ENCODE results near the gene DYNLT4. TPM values are rescaled to one million over a fixed set of nuclear protein-coding genes. Genes with fewer than 3 reads are reported as not detected.

Gene DYNLT4
- polyA plus RNA-seq, 1 donor (not counting 4 experiments of a cell fraction or from before 2014, with no cell fraction given) = not detected

GRCh38 chr1:44803312-44804095 lies 3.6 kb downstream of the DYNLT4 start:
- Histone ChIP-seq H3K4me2 (ENCODE audit: control insufficient read depth, extremely low read depth, insufficient read depth, low read depth, low read length) (peak overlapping the region; percentile 98), H3K27ac (ENCODE audit: control insufficient read depth, insufficient read depth, low read length) (peak overlapping the region; percentile 41), H3K4me3 (ENCODE audit: control insufficient read depth in 2 of 3, extremely low read depth in 1 of 3, insufficient read depth in 2 of 3, low read depth in 1 of 3, low read length in 3 of 3) (no peak overlapping the region), H3K4me1 (ENCODE audit: control insufficient read depth, extremely low read depth, insufficient read depth, low read length) (peaks cover 52% of the 10 kb centered on the region), H3K36me3 (ENCODE audit: control insufficient read depth in 2 of 2, extremely low read depth in 1 of 2, insufficient read depth in 2 of 2, low read length in 2 of 2) (peaks cover 29 to 45% of the 10 kb centered on the region in 2 experiments), H4K20me1 (ENCODE audit: control insufficient read depth, extremely low read depth, insufficient read depth, low read length) (peaks cover 6% of the 10 kb centered on the region), H3K79me2 (ENCODE audit: control insufficient read depth, insufficient read depth, low read length) (peaks cover 41% of the 10 kb centered on the region), H3K9ac (ENCODE audit: control insufficient read depth, extremely low read depth, insufficient read depth, low read length) (no peak overlapping the region), H2AFZ (ENCODE audit: control insufficient read depth, low read length) (no peak overlapping the region), H3K27me3 (ENCODE audit: control insufficient read depth, extremely low read depth, insufficient read depth, low read length) (no peaks in the 10 kb centered on the region), H3K9me1 (ENCODE audit: control insufficient read depth, extremely low read depth, insufficient read depth, low read length) (no peaks in the 10 kb centered on the region), H3K9me3 (ENCODE audit: control insufficient read depth, low read depth, low read length) (no peaks in the 10 kb centered on the region)
- TF ChIP-seq EZH2 (IDR thresholded peaks at IDR 0.05; ENCODE audit: low read length) (no peak), CTCF (optimal IDR thresholded peaks at IDR 0.05 in 1 of 3, IDR thresholded peaks at IDR 0.05 in 1 of 3, conservative IDR thresholded peaks at IDR 0.05 in 1 of 3; ENCODE audit: extremely low read depth in 1 of 3, insufficient read depth in 2 of 3, low read length in 3 of 3) (no peak)
- no peak for FAIRE-seq
- dilution Hi-C loops (cut with MboI; ENCODE audit: extremely low pct_ligation_motif_present, low sequenced_read_pairs) = no loop called here
- no peak for DNase-seq (ENCODE audit: low read depth, low spot score)

GRCh38 chr1:44803062-44803311 lies 4.2 kb downstream of the DYNLT4 start:
- no peak overlapping the region for H3K27ac ChIP-seq (ENCODE audit: control insufficient read depth, insufficient read depth, low read length)
- peak overlapping the region; percentile 98 for H3K4me2 ChIP-seq (ENCODE audit: control insufficient read depth, extremely low read depth, insufficient read depth, low read depth, low read length)
- H4K20me1 ChIP-seq (ENCODE audit: control insufficient read depth, extremely low read depth, insufficient read depth, low read length) = peaks cover 6% of the 10 kb centered on the region
- dilution Hi-C loops (cut with MboI; ENCODE audit: extremely low pct_ligation_motif_present, low sequenced_read_pairs) = no loop called here
- no peaks in the 10 kb centered on the region for H3K9me1 ChIP-seq (ENCODE audit: control insufficient read depth, extremely low read depth, insufficient read depth, low read length)
- FAIRE-seq (no peak), DNase-seq (ENCODE audit: low read depth, low spot score) (no peak)
- H3K4me1 ChIP-seq (ENCODE audit: control insufficient read depth, extremely low read depth, insufficient read depth, low read length) = peaks cover 47% of the 10 kb centered on the region
- no peak overlapping the region for H2AFZ ChIP-seq (ENCODE audit: control insufficient read depth, low read length)
- no peak for TF ChIP-seq EZH2 (IDR thresholded peaks at IDR 0.05; ENCODE audit: low read length)
- no peak for TF ChIP-seq CTCF (optimal IDR thresholded peaks at IDR 0.05 in 1 of 3, IDR thresholded peaks at IDR 0.05 in 1 of 3, conservative IDR thresholded peaks at IDR 0.05 in 1 of 3; ENCODE audit: extremely low read depth in 1 of 3, insufficient read depth in 2 of 3, low read length in 3 of 3)
- no peak overlapping the region for H3K9ac ChIP-seq (ENCODE audit: control insufficient read depth, extremely low read depth, insufficient read depth, low read length)
- peaks cover 41% of the 10 kb centered on the region for H3K79me2 ChIP-seq (ENCODE audit: control insufficient read depth, insufficient read depth, low read length)
- no peak overlapping the region for H3K4me3 ChIP-seq (ENCODE audit: control insufficient read depth in 2 of 3, extremely low read depth in 1 of 3, insufficient read depth in 2 of 3, low read depth in 1 of 3, low read length in 3 of 3)
- peaks cover 29 to 43% of the 10 kb centered on the region in 2 experiments for H3K36me3 ChIP-seq (ENCODE audit: control insufficient read depth in 2 of 2, extremely low read depth in 1 of 2, insufficient read depth in 2 of 2, low read length in 2 of 2)
- H3K27me3 ChIP-seq (ENCODE audit: control insufficient read depth, extremely low read depth, insufficient read depth, low read length) = no peaks in the 10 kb centered on the region
- no peaks in the 10 kb centered on the region for H3K9me3 ChIP-seq (ENCODE audit: control insufficient read depth, low read depth, low read length)
